ENCODE results near the gene SYNJ2. TPM values are rescaled to one million over a fixed set of nuclear protein-coding genes. Genes with fewer than 3 reads are reported as not detected.

Gene SYNJ2
- total and polyA plus RNA-seq, 2 donors (not counting 3 experiments of a cell fraction or from before 2014, with no cell fraction given), result 35.1 to 78.2 TPM

- no peaks in the 10 kb centered on the region for H3K27me3 ChIP-seq (ENCODE audit: control insufficient read depth in 2 of 2, insufficient read depth in 2 of 2, low read length in 2 of 2)
- H3K27ac ChIP-seq (ENCODE audit: insufficient read depth, low read depth, low read length), result no peak overlapping the region
- no peak for DNase-seq (ENCODE audit: low read depth, low spot score)
- H3K4me3 ChIP-seq (replicated peaks in 1 of 3; ENCODE audit: insufficient read depth in 1 of 3, low read depth in 1 of 3, low read length in 3 of 3), result peak overlapping the region in 1 of 3 experiments; percentile 7
- no peak for TF ChIP-seq GATA2 (IDR thresholded peaks at IDR 0.05; ENCODE audit: insufficient read depth, insufficient read length, low read depth, low read length)
- TF ChIP-seq MYC (IDR thresholded peaks at IDR 0.05; ENCODE audit: low read depth, low read length), result no peak
- TF ChIP-seq POLR2AphosphoS5 (IDR thresholded peaks at IDR 0.05; ENCODE audit: insufficient read depth, low read depth, low read length), result no peak
- TF ChIP-seq EZH2 (IDR thresholded peaks at IDR 0.05; ENCODE audit: borderline replicate concordance, low read depth, low read length, severe bottlenecking), result no peak
- no peak for TF ChIP-seq JUN (IDR thresholded peaks at IDR 0.05; ENCODE audit: borderline replicate concordance, insufficient read depth, insufficient read length, low read depth)
- no peak for TF ChIP-seq MAX (IDR thresholded peaks at IDR 0.05; ENCODE audit: insufficient read depth, insufficient read length)
- TF ChIP-seq FOS (IDR thresholded peaks at IDR 0.05; ENCODE audit: borderline replicate concordance, insufficient read depth, low read length), result no peak
- TF ChIP-seq CTCF (IDR thresholded peaks at IDR 0.05; ENCODE audit: extremely low read depth in 1 of 2, insufficient read depth in 1 of 2, low read depth in 1 of 2, low read length in 2 of 2), result no peak
- TF ChIP-seq POLR2A (IDR thresholded peaks at IDR 0.05; ENCODE audit: low read depth, low read length), result no peak
- no peaks in the 10 kb centered on the region for H4K20me1 ChIP-seq (replicated peaks; ENCODE audit: control insufficient read depth, extremely low read depth, insufficient read depth, low read length)
- no peak overlapping the region for H2AFZ ChIP-seq (ENCODE audit: low read depth, low read length)
- H3K9ac ChIP-seq (replicated peaks; ENCODE audit: extremely low read depth, insufficient read depth, low read length), result no peak overlapping the region
- H3K4me2 ChIP-seq (ENCODE audit: insufficient read depth, low read length), result no peak overlapping the region
- no peak for FAIRE-seq
- ChIA-PET POLR2A (interaction anchor here (1.5 kb wide), 2 partner anchors 8 to 23 kb away, joined by 8 to 10 read pairs; no protein-coding TSS in a partner anchor), CTCF (interaction anchor here (0.6 to 2.2 kb wide), 6 partner anchors 9 to 556 kb away, joined by 3 to 17 read pairs (median 3); partner anchors contain the start of gene SYNJ2)
- no peaks in the 10 kb centered on the region for H3K9me1 ChIP-seq (replicated peaks; ENCODE audit: control insufficient read depth, extremely low read depth, insufficient read depth, low read length)
- peaks cover 86% of the 10 kb centered on the region for H3K79me2 ChIP-seq (ENCODE audit: control insufficient read depth, insufficient read depth, low read length)
- dilution Hi-C loops (cut with MboI; ENCODE audit: extremely low pct_ligation_motif_present, low sequenced_read_pairs), result no loop called here
- no TSS peak for BruUV-seq (replicated peaks)
- peaks cover 0 to 3% of the 10 kb centered on the region in 2 experiments for H3K36me3 ChIP-seq (ENCODE audit: control insufficient read depth in 2 of 2, extremely low read depth in 1 of 2, insufficient read depth in 2 of 2, low read length in 2 of 2)
- H3K9me3 ChIP-seq (replicated peaks; ENCODE audit: control insufficient read depth, insufficient read depth, low read length), result no peaks in the 10 kb centered on the region
- intact Hi-C loops (cut with micrococcal nuclease), result no loop called here
- peaks cover 54% of the 10 kb centered on the region for H3K4me1 ChIP-seq (ENCODE audit: control insufficient read depth, extremely low read depth, insufficient read depth, low read length)
Observed at GRCh38 chr6:158017621-158018040, 36.0 kb downstream of the SYNJ2 start.
